ENCODE results near the gene WFDC6. TPM values are rescaled to one million over a fixed set of nuclear protein-coding genes. Genes with fewer than 3 reads are reported as not detected.

Gene WFDC6
- total RNA-seq, 2 donors from 2014 or later = not detected

DNA sequence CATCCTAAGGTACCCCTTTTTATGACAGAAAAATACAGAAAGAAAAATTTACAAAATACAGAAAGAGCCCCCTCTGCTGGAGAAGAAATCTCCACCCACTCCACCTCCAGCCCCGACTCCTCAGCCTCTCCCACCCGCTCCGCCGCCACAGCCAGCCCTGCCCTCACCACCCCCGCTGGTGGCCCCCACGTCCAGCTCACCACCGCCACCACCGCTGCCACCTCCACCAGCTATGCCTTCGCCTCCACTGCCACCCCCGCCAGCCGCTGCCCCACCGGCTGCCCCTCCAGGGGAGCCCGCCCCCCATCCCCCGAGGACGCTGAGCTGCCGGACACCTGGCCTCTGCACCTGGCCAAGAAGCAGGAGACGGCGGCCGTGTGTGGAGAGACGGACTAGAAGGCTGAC, 52.0 kb downstream of the WFDC6 start:
- no peak for ATAC-seq (ENCODE audit: insufficient number of reproducible peaks, low FRiP score, low read depth)
- no peaks in the 10 kb centered on the region for H3K27me3 ChIP-seq (replicated peaks; ENCODE audit: insufficient read depth)
- no peak for DNase-seq (ENCODE audit: low spot score)
- no peaks in the 10 kb centered on the region for H3K36me3 ChIP-seq
- H3K27ac ChIP-seq = no peak overlapping the region
- H3K4me3 ChIP-seq = no peak overlapping the region
- no peaks in the 10 kb centered on the region for H3K9me3 ChIP-seq
- H3K4me1 ChIP-seq (ENCODE audit: control insufficient read depth in 1 of 2, low read depth in 2 of 2) = no peaks in the 10 kb centered on the region
- no peak for TF ChIP-seq CTCF (IDR thresholded peaks at IDR 0.05)

DNA sequence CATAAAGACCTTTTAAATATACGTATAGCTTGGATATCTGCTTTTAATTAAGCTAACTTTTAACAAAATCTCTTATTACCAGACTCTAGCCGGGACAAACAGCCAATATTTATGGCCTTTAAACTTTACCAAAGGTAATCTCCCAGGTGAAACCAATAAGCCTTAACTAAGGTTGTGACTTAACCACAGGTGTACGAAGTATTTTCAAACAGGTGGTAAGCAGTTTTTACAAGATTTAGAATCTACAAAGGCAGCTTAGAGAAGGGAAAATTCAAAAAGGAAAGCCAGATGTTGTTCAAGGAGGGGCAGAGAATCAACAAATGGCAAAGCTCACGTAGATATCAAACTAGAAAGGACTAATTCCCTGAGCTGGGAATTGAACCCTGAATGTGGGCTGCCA, 53.9 kb downstream of the WFDC6 start:
- TF ChIP-seq CTCF (IDR thresholded peaks at IDR 0.05) = no peak

GRCh38 chr20:45484676-45485075, 54.6 kb downstream of the WFDC6 start:
- H3K27me3 ChIP-seq (replicated peaks; ENCODE audit: insufficient read depth) = no peaks in the 10 kb centered on the region

More for the DNA sequence above, 53.9 kb downstream of the WFDC6 start:
- no peak for DNase-seq (ENCODE audit: low spot score)
- H3K27ac ChIP-seq = no peak overlapping the region
- H3K36me3 ChIP-seq = no peaks in the 10 kb centered on the region
- no peaks in the 10 kb centered on the region for H3K27me3 ChIP-seq (replicated peaks; ENCODE audit: insufficient read depth)
- no peaks in the 10 kb centered on the region for H3K4me1 ChIP-seq (ENCODE audit: control insufficient read depth in 1 of 2, low read depth in 2 of 2)
- ATAC-seq (ENCODE audit: insufficient number of reproducible peaks, low FRiP score, low read depth) = no peak
- H3K4me3 ChIP-seq = no peak overlapping the region
- no peaks in the 10 kb centered on the region for H3K9me3 ChIP-seq

More at GRCh38 chr20:45484676-45485075, 54.6 kb downstream of the WFDC6 start:
- Histone ChIP-seq H3K4me1 (ENCODE audit: control insufficient read depth in 1 of 2, low read depth in 2 of 2) (no peaks in the 10 kb centered on the region), H3K27ac (no peak overlapping the region), H3K9me3 (no peaks in the 10 kb centered on the region), H3K36me3 (no peaks in the 10 kb centered on the region), H3K4me3 (no peak overlapping the region)
- DNase-seq (ENCODE audit: low spot score) = no peak
- no peak for ATAC-seq (ENCODE audit: insufficient number of reproducible peaks, low FRiP score, low read depth)
- TF ChIP-seq CTCF (IDR thresholded peaks at IDR 0.05) = no peak

Other genes starting within 250 kb of the WFDC6 start
- not detected for gene RBPJL, start 232.6 kb downstream of the WFDC6 start, total RNA-seq
- under 1 TPM in 1 of 2 donors, not detected in 1; 0.27 TPM for gene MATN4, start 231.2 kb downstream of the WFDC6 start, total RNA-seq
- 100 to 1,000 TPM in 1 of 2 donors, 10 to 100 TPM in 1; 93.5 to 108 TPM for gene SDC4, start 191.1 kb downstream of the WFDC6 start, total RNA-seq
- 10 to 100 TPM; 24.6 to 40.8 TPM for gene SYS1, start 176.3 kb downstream of the WFDC6 start, total RNA-seq
- not detected for gene TP53TG5, start 161.2 kb downstream of the WFDC6 start, total RNA-seq
- gene DBNDD2, start 131.2 kb downstream of the WFDC6 start, total RNA-seq = 100 to 1,000 TPM in 1 of 2 donors, 10 to 100 TPM in 1; 97.6 to 120 TPM
- 100 to 1,000 TPM; 117 to 169 TPM for gene PIGT, start 123.3 kb downstream of the WFDC6 start, total RNA-seq
- gene WFDC2, start 69.7 kb downstream of the WFDC6 start, total RNA-seq = not detected
- gene SPINT3, start 23.9 kb downstream of the WFDC6 start, total RNA-seq = not detected
- gene EPPIN, start 7.9 kb upstream of the WFDC6 start, total RNA-seq = not detected
- not detected for gene WFDC8, start 39.8 kb upstream of the WFDC6 start, total RNA-seq
- not detected for gene WFDC10A, start 90.3 kb upstream of the WFDC6 start, total RNA-seq
- gene WFDC9, start 91.8 kb upstream of the WFDC6 start, total RNA-seq = not detected
- not detected for gene WFDC11, start 130.8 kb upstream of the WFDC6 start, total RNA-seq
- not detected for gene WFDC13, start 162.6 kb upstream of the WFDC6 start, total RNA-seq
- gene WFDC10B, start 165.5 kb upstream of the WFDC6 start, total RNA-seq = not detected
- gene SPINT4, start 182.9 kb upstream of the WFDC6 start, total RNA-seq = not detected